GM23248 (cell line): ENCODE results near the gene IL1A. TPM values are rescaled to one million over a fixed set of nuclear protein-coding genes. Genes with fewer than 3 reads are reported as not detected.

Experiments used
- DNase-seq: peaks from one replicate; pipeline ENCODE4 v3.0.0-alpha.2; 2015
- H2AFZ ChIP-seq: fragments of 200-600 bp; sonication (generic); 2 replicates; pipeline ENCODE4 v1.6.1; 2016; ENCODE audit warnings: antibody characterized with exemption
- H3F3A ChIP-seq: fragments of 200-600 bp; sonication (generic); 2 replicates; pipeline ENCODE4 v1.6.1; 2016; ENCODE audit warnings: mild to moderate bottlenecking, antibody characterized with exemption, mixed run types; ENCODE audit not compliant: insufficient read depth
- H3K27ac ChIP-seq: fragments of 200-600 bp; sonication (generic); 2 replicates; pipeline ENCODE4 v1.5.1; 2016; ENCODE audit warnings: mild to moderate bottlenecking
- H3K27me3 ChIP-seq: fragments of 200-600 bp; sonication (generic); replicated peaks from 2 replicates; pipeline ENCODE4 v1.6.1; 2016; ENCODE audit warnings: mild to moderate bottlenecking; ENCODE audit not compliant: insufficient read depth
- H3K36me3 ChIP-seq: fragments of 200-600 bp; sonication (generic); 2 replicates; pipeline ENCODE4 v1.6.1; 2016; ENCODE audit warnings: low read depth, mild to moderate bottlenecking
- H3K4me1 ChIP-seq: fragments of 200-600 bp; sonication (generic); 2 replicates; pipeline ENCODE4 v1.6.1; 2016; ENCODE audit warnings: mild to moderate bottlenecking; ENCODE audit not compliant: insufficient read depth
- H3K4me2 ChIP-seq: fragments of 200-600 bp; sonication (generic); one replicate; pipeline ENCODE4 v1.6.1; 2016; ENCODE audit warnings: mild to moderate bottlenecking; ENCODE audit not compliant: unreplicated experiment
- H3K4me3 ChIP-seq: fragments of 200-600 bp; sonication (generic); 2 replicates; pipeline ENCODE4 v1.5.1; 2016; ENCODE audit warnings: mild to moderate bottlenecking
- H3K79me2 ChIP-seq: fragments of 200-600 bp; sonication (generic); 2 replicates; pipeline ENCODE4 v1.6.1; 2016; ENCODE audit warnings: mild to moderate bottlenecking; ENCODE audit not compliant: insufficient read depth
- H3K9ac ChIP-seq: fragments of 200-600 bp; sonication (generic); 2 replicates; pipeline ENCODE4 v1.6.1; 2016; ENCODE audit warnings: mild to moderate bottlenecking
- H3K9me2 ChIP-seq: fragments of 200-600 bp; sonication (generic); 2 replicates; pipeline ENCODE4 v1.6.1; 2016; ENCODE audit warnings: mixed run types, mild to moderate bottlenecking, moderate library complexity; ENCODE audit not compliant: insufficient read depth
- H3K9me3 ChIP-seq: fragments of 200-600 bp; sonication (generic); one replicate; pipeline ENCODE4 v1.6.1; 2017; ENCODE audit warnings: low read depth
- H4K20me1 ChIP-seq: fragments of 200-600 bp; sonication (generic); 2 replicates; pipeline ENCODE4 v1.6.0; 2016; ENCODE audit not compliant: insufficient read depth
- EZH2 ChIP-seq: fragments of 200-600 bp; sonication (generic); IDR thresholded peaks from 2 replicates; pipeline ENCODE4 v1.6.1; 2018; ENCODE audit warnings: antibody characterized with exemption, mild to moderate bottlenecking; ENCODE audit not compliant: insufficient read depth, poor library complexity, severe bottlenecking
- EZH2phosphoT487 ChIP-seq: fragments of 200-600 bp; sonication (generic); IDR thresholded peaks from 2 replicates; pipeline ENCODE4 v1.6.1; 2018; ENCODE audit warnings: antibody characterized with exemption, moderate library complexity, mild to moderate bottlenecking, low read depth; ENCODE audit not compliant: insufficient read depth
- WGBS, 2 experiments: methylation state at CpG; one replicate each; pipeline ENCODE4 v1.1.6; 2015 to 2017; ENCODE audit warnings: low lambda C conversion rate in 2 of 2, low coverage in 1 of 2; ENCODE audit errors: missing lambda C conversion rate in 2 of 2; 5-methylcytosine and 5-hydroxymethylcytosine counted together
- in situ Hi-C: fragments of 300-500 bp; cut with MboI; formaldehyde crosslinking; loops from 2 replicates; pipeline ENCODE4 v1.15.0; 2020
- polyA plus RNA-seq: library from polyadenylated mRNA; unstranded; fragments of >200 nt; fragmentation: Nextera tagmentation; extraction: Ambion mirVana; gene quantifications from 2 replicates; pipeline ENCODE4 v1.2.1, GENCODE V29; 2016
- total RNA-seq: library from RNA; depleted of rRNA; stranded (reverse); fragments of >200 nt; shearing (Covaris generic); gene quantifications from 2 replicates; pipeline ENCODE4 v1.2.3, GENCODE V29; 2014

The IL1A gene
- total and polyA plus RNA-seq, 2 experiments from 2014 or later = 0.54 TPM; not detected in 1

DNA sequence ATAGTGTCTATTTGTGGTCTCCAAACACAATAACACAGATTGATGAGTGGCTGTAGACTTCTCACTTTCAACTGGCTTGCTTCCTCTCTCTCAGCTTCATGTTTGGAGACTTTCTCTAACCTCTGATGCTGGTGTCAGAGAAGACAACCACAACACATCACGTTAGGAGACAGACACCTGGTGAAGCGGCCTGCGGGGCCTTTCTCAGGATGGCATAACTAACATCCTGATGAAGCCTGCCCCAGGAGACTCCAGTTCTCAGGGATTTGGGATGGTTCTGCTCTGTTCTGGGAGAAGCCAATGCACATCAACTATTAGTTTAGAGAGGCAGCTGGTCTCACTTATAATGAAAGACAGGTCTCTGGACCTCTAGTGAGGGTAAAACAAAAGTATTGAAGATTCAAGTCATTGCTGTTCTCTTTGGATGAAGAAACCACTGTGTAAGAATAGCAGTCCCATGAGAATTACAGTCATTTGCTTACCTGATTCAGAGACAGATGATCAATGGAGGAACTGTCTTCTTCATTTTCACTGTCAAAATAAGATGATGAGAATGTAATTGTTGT lies 2.0 kb downstream of the IL1A start:
- Histone ChIP-seq H3K4me2 (no peak overlapping the region), H3K9me2 (no peaks in the 10 kb centered on the region), H3F3A (no peaks in the 10 kb centered on the region), H3K9me3 (no peaks in the 10 kb centered on the region), H4K20me1 (no peaks in the 10 kb centered on the region), H2AFZ (no peak overlapping the region), H3K79me2 (no peaks in the 10 kb centered on the region), H3K27me3 (no peaks in the 10 kb centered on the region), H3K27ac (no peak overlapping the region), H3K4me3 (no peak overlapping the region), H3K36me3 (no peaks in the 10 kb centered on the region), H3K4me1 (peaks cover 6% of the 10 kb centered on the region; the same call in 1 of the 2 replicates), H3K9ac (no peak overlapping the region)
- no peak for DNase-seq
- in situ Hi-C loops = no loop called here
- no peak for TF ChIP-seq EZH2phosphoT487
- no peak for TF ChIP-seq EZH2
- 52 to 66% methylated on average over 3 of the region's 3 CpGs for WGBS, 2 experiments

DNA sequence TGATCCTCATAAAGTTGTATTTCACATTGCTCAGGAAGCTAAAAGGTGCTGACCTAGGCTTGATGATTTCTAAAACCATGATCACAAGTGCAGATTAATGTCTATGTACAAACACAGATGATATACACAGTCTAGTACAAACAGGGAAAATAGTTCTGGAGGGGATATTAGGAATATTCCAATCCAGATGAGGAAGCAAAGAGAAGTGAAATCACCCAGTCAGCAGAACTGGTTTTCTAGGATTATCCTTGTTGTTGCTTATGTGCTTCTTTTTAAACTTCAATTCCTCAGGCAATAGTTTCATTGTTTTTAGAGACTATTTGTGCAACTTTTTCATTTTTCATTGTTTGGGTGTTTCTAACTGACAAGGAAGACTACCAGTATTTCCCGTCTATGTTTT lies 4.7 kb downstream of the IL1A start:
- no peak for TF ChIP-seq EZH2phosphoT487
- no peak for TF ChIP-seq EZH2
- Histone ChIP-seq H3K36me3 (no peaks in the 10 kb centered on the region), H3K4me1 (peaks cover 6% of the 10 kb centered on the region; the same call in 1 of the 2 replicates), H3K9me3 (no peaks in the 10 kb centered on the region), H3K4me3 (no peak overlapping the region), H3K9ac (no peak overlapping the region), H3K9me2 (no peaks in the 10 kb centered on the region), H3K27me3 (no peaks in the 10 kb centered on the region), H2AFZ (no peak overlapping the region), H3K79me2 (no peaks in the 10 kb centered on the region), H3K27ac (no peak overlapping the region), H4K20me1 (no peaks in the 10 kb centered on the region), H3F3A (no peaks in the 10 kb centered on the region), H3K4me2 (no peak overlapping the region)
- WGBS, 2 experiments = 92 to 100% methylated on average over 1 of the region's 1 CpG
- in situ Hi-C loops = no loop called here
- no peak for DNase-seq

DNA sequence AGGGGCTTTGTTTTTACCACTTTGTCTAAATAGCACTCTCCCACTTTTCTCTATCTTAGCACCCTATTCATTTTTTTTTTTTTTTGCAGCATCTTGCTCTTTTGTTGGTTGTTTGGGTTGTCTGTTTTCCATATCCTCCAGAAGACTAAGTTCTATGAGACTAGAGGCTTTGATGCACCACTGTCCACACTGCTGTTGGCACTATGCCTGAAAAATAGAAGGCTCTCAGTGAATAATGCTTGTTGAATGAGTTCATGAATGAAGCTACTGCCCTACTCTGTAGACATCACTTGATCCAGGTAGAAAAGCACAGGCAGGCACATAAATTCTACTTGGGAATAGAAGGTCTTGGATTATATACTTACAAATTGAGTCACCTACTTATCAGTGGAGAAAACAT lies 7.3 kb downstream of the IL1A start:
- Histone ChIP-seq H3K36me3 (no peaks in the 10 kb centered on the region), H3K9me3 (no peaks in the 10 kb centered on the region)

DNA sequence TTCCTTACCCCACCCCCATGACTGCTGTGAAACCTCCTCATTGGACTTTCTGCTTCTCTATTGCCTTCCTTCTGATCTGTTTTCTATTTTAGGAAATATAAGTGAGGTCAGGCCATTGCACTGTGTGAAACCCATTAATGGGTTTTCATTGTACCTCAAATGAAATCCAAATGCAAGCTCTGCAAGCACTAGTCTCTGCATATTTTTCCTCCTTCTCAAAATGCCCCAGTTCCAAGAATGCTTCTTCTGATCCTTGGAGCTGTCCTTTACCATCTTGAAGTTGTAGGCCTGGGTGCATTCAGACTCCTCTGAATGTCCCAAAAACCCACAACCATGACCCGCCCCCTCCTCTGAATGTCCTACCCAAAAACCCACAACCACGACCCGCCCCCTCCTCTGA lies 8.2 kb downstream of the IL1A start:
- no peak overlapping the region for H3K9ac ChIP-seq
- WGBS, 2 experiments = 46% methylated on average over 3 of the region's 3 CpGs; no CpG with 5 or more reads in 1 of the 2 experiments

More for the DNA sequence above, 7.3 kb downstream of the IL1A start:
- no peaks in the 10 kb centered on the region for H3K9me2 ChIP-seq
- no peak overlapping the region for H2AFZ ChIP-seq
- no peaks in the 10 kb centered on the region for H3K27me3 ChIP-seq
- TF ChIP-seq EZH2 (no peak), EZH2phosphoT487 (no peak)
- no peaks in the 10 kb centered on the region for H3K4me1 ChIP-seq
- no peaks in the 10 kb centered on the region for H3F3A ChIP-seq
- no peak for DNase-seq
- no peak overlapping the region for H3K4me3 ChIP-seq
- no peaks in the 10 kb centered on the region for H4K20me1 ChIP-seq
- in situ Hi-C loops = no loop called here
- H3K9ac ChIP-seq = no peak overlapping the region
- H3K79me2 ChIP-seq = no peaks in the 10 kb centered on the region
- no peak overlapping the region for H3K27ac ChIP-seq
- H3K4me2 ChIP-seq = no peak overlapping the region

More for the DNA sequence above, 8.2 kb downstream of the IL1A start:
- H3K27ac ChIP-seq = no peak overlapping the region
- no peak overlapping the region for H3K4me3 ChIP-seq
- H2AFZ ChIP-seq = no peak overlapping the region
- no peaks in the 10 kb centered on the region for H3K4me1 ChIP-seq
- H3K36me3 ChIP-seq = no peaks in the 10 kb centered on the region
- no peaks in the 10 kb centered on the region for H4K20me1 ChIP-seq
- H3F3A ChIP-seq = no peaks in the 10 kb centered on the region
- TF ChIP-seq EZH2 (no peak), EZH2phosphoT487 (no peak)
- no peak for DNase-seq
- H3K4me2 ChIP-seq = no peak overlapping the region
- H3K9me2 ChIP-seq = no peaks in the 10 kb centered on the region
- H3K27me3 ChIP-seq = no peaks in the 10 kb centered on the region
- no peaks in the 10 kb centered on the region for H3K79me2 ChIP-seq
- no peaks in the 10 kb centered on the region for H3K9me3 ChIP-seq
- in situ Hi-C loops = no loop called here
